ENCODE data around the gene HSD17B14. TPM values are rescaled to one million over a fixed set of nuclear protein-coding genes. Genes with fewer than 3 reads are reported as not detected.
A peak's percentile ranks its signal among the peaks of the same experiment; 100 is the strongest.

HSD17B14 gene
- polyA plus RNA-seq, 4 donors, result 25.9 to 44.8 (median 33.1) TPM

GRCh38 chr19:48833977-48834376, 2.3 kb downstream of the HSD17B14 start:
- DNase-seq (ENCODE audit: low read depth in 4 of 4, low spot score in 3 of 4), result no peak

DNA sequence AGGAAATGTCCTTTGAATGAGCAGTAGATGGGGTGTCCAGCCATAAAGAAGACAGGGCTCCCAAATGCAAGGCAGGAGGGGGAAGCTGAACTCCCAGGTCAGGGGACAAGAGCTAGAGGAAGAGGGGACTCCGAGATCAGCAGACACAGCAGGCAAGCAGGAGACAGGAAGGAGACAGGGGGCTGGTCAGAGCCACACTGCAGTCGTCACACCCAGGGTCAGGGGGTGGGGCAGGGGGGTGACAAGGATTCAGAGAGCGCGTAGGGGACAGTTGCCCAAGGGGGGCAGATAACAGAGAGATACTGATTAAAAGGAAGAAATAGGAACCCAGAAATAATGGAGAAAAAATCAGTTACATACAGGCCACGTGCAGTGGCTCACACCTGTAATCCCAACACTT, 3.2 kb downstream of the HSD17B14 start:
- no peak for DNase-seq (ENCODE audit: low read depth in 4 of 4, low spot score in 3 of 4)

DNA sequence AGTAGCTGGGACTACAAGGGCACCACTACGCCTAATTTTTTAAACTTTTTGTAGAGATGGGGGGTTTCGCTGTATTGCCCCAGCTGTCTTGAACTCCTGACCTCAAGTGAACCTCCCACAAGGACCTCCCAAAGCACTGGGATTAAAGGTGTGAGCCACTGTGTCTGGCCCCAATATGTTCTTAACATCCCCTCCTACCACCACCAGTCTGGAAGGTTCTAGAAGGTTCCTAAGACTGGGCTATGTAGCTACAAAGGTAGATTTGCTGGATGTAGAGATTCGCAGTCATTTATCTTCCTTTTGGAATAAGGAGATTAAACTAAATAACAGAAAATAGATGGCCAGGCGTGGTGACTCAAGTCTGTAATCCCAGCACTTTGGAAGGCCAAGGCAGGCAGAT, 5.3 kb downstream of the HSD17B14 start:
- no peak for DNase-seq (ENCODE audit: low read depth in 4 of 4, low spot score in 3 of 4)

- DNase-seq (ENCODE audit: low read depth in 4 of 4, low spot score in 3 of 4), result no peak
Observed at GRCh38 chr19:48830088-48830487, 6.2 kb downstream of the HSD17B14 start.

DNA sequence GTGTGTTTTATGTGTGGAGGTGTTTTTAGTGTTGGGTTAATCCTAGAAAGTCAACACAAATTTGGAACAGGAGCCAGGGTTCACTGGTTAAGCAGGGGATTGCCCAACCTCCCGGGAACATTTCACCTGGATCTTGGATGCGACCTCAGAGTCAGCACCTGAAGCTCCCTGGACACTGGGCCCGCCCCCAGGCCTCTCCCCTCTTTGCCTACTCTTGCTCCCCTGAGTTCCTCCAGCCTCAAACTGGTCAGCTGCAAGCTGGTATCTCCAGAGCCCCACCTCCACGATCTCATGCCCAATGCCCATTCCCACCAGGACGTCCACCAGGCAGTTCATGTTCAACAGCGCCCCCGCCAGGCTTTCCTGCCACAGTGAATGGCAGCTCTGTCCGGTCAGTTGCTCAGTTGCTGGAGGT, 9.7 kb downstream of the HSD17B14 start:
- no peak for DNase-seq (ENCODE audit: low read depth in 4 of 4, low spot score in 3 of 4)

DNA sequence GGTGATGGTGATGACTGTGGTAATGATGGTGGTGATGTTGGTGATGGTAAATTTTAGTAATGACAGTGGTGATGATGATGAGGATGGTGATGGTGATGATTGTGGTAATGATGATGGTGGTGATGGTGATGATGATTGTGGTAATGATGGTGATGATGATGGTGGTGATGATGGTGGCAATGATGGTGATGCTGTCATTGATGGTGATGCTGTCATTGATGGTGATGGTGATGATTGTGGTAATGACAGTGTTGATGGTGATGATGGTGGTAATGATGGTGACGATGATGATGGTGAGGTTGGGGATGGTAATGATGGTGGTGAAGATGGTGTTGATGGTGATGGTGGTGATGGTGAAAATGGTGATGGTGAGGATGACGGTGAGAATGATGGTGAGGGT, 13.8 kb downstream of the HSD17B14 start:
- no peak for DNase-seq (ENCODE audit: low read depth in 4 of 4, low spot score in 3 of 4)

DNA sequence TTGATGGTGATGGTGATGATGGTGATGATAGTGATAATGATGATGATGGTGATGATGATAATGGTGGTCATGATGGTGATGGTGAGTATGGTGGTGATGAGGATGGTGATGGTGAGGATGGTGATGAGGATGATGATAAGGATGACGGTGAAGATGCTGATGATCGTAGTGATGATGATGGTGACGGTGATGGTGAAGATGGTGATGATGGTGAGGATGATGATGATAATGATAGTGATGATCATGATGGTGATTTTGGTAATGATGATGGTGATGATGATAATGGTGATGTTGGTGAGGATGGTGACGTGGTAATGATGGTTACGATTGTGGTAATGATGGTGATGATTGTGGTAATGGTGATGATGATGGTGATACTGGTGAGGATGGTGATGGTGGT, 14.7 kb downstream of the HSD17B14 start:
- no peak for DNase-seq (ENCODE audit: low read depth in 4 of 4, low spot score in 3 of 4)

- no peak for DNase-seq (ENCODE audit: low read depth in 4 of 4, low spot score in 3 of 4)
Observed at GRCh38 chr19:48819366-48819816, 16.9 kb downstream of the HSD17B14 start.

- DNase-seq (ENCODE audit: low read depth in 4 of 4, low spot score in 3 of 4), result no peak
Observed at GRCh38 chr19:48818234-48818820, 18.0 kb downstream of the HSD17B14 start.

GRCh38 chr19:48817585-48818124, 18.6 kb downstream of the HSD17B14 start:
- DNase-seq (ENCODE audit: low read depth in 4 of 4, low spot score in 3 of 4), result no peak

DNA sequence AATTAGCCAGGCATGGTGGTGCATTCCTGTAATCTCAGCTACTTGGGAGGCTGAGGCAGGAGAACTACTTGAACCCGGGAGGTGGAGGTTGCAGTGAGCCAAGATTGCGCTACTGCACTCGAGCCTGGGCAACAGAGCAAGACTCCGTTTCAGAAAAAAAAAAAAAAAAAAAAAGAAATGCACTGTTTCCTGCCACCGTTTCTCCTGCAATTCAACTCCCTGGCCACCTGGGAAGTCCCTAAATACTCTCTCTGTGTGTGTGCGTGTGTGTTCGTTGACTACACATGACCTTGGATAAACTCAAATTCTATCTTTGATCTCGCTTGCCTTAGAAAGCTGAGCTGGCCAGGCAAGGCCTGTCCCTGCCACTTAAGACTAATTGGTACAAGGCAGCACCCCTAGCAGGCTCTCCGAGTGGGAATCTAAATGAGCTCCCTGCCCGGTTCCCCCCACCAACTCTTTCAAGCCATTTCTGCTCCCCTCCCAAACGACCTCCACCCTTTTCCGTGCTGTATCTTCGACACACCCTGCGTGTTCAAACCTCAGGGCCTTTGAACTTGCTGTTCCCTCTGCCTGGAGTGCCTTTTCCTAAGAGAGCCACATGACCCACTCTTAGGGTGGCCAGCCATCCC, 20.3 kb downstream of the HSD17B14 start:
- DNase-seq (ENCODE audit: low read depth in 4 of 4, low spot score in 3 of 4), result no peak

- DNase-seq (ENCODE audit: low read depth in 4 of 4, low spot score in 3 of 4), result no peak
Observed at GRCh38 chr19:48814895-48815294, 21.4 kb downstream of the HSD17B14 start.

GRCh38 chr19:48813123-48813913, 23.0 kb downstream of the HSD17B14 start:
- DNase-seq (ENCODE audit: low read depth in 4 of 4, low spot score in 3 of 4), result no peak

GRCh38 chr19:48812094-48812929, 24.0 kb downstream of the HSD17B14 start:
- DNase-seq (ENCODE audit: low read depth in 4 of 4, low spot score in 3 of 4), result peak in 2 of 4 donors; percentile 54 to 67

- no peak for DNase-seq (ENCODE audit: low read depth in 4 of 4, low spot score in 3 of 4)
Observed at GRCh38 chr19:48810151-48810550, 26.1 kb downstream of the HSD17B14 start.

DNA sequence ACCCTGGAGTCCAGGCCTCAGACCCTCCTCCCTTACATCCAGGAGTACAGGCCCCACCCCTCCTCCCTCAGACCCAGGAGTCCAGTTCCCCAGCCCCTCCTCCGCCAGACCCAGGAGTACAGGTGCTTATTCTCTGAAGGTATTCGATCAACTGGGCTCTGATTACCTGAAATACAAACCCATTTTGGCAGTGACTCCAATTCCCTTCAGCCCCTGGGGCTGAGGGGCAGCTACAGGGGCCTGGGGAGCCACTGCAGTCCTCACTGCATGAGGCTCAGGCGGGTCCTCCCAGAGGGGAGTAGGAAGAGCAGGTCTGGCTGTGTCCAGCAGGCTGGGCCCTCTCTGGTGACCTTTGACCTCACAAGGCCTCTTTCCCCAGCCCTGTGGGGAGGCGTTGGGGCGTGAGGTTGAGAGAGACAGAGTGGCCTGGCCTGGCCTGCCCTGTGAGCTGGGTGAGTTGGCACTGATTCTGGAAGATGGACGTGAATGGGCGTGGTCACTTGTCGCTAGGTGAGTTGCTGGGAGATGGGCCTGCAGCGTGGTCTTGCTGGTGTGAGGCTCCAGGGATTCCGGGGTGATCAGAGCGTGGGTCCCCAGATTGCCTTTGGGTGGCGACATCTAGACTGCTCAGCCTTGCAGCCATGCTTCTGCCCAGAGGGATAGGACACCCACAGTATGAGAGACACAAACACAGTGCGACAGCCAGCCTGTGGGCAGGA, 28.5 kb downstream of the HSD17B14 start:
- no peak for DNase-seq (ENCODE audit: low read depth in 4 of 4, low spot score in 3 of 4)

GRCh38 chr19:48806818-48807589, 29.3 kb downstream of the HSD17B14 start:
- DNase-seq (ENCODE audit: low read depth in 4 of 4, low spot score in 3 of 4), result no peak

GRCh38 chr19:48806518-48806817, 29.8 kb downstream of the HSD17B14 start:
- no peak for DNase-seq (ENCODE audit: low read depth in 4 of 4, low spot score in 3 of 4)

- no peak for DNase-seq (ENCODE audit: low read depth in 4 of 4, low spot score in 3 of 4)
Observed at GRCh38 chr19:48805452-48805851, 30.8 kb downstream of the HSD17B14 start.
